Measurements from ENCODE around the gene ZBTB7C.

DNA sequence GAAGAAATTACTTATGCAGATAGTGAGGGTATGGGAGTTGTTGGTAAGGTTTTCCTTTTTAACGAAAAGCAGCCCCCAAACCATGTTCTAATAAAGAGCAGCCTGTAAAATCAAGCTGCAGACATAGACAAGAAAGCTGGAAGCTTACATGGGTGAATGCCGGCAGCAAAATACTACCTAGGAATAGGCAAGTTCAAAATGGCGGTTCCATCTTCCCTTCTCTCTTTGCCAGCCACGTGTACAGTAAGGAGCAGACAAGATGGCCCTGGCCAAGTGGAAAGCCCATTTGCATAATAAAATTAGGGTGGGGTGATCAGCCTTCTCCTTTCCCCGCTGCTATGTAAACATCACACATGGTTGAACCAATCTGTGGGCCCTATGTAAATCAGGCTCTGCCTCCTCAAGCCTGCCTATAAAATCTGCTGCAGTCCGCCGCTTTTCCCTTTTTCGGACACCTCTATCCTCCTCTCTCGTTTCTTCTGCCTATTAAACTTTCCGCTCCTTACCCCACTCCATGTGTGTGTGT is 155.0 kb downstream of the ZBTB7C start:
- TF ChIP-seq, protein P1, sequence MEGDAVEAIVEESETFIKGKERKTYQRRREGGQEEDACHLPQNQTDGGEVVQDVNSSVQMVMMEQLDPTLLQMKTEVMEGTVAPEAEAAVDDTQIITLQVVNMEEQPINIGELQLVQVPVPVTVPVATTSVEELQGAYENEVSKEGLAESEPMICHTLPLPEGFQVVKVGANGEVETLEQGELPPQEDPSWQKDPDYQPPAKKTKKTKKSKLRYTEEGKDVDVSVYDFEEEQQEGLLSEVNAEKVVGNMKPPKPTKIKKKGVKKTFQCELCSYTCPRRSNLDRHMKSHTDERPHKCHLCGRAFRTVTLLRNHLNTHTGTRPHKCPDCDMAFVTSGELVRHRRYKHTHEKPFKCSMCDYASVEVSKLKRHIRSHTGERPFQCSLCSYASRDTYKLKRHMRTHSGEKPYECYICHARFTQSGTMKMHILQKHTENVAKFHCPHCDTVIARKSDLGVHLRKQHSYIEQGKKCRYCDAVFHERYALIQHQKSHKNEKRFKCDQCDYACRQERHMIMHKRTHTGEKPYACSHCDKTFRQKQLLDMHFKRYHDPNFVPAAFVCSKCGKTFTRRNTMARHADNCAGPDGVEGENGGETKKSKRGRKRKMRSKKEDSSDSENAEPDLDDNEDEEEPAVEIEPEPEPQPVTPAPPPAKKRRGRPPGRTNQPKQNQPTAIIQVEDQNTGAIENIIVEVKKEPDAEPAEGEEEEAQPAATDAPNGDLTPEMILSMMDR (conservative IDR thresholded peaks at IDR 0.05; ENCODE audit: low read depth, low read length): no peak
- TF ChIP-seq MAFK (IDR thresholded peaks at IDR 0.05; ENCODE audit: low read depth, low read length) (no peak), POLR2A (IDR thresholded peaks at IDR 0.05; ENCODE audit: low read depth, low read length) (no peak), MAZ (IDR thresholded peaks at IDR 0.05; ENCODE audit: borderline replicate concordance, low read depth, low read length) (no peak), NFE2L2 (IDR thresholded peaks at IDR 0.05; ENCODE audit: low read depth, low read length) (no peak), MXI1 (IDR thresholded peaks at IDR 0.05; ENCODE audit: borderline replicate concordance, low read depth, low read length) (no peak), CEBPB (IDR thresholded peaks at IDR 0.05; ENCODE audit: low read depth, low read length) (no peak)
- TF ChIP-seq, protein P2, sequence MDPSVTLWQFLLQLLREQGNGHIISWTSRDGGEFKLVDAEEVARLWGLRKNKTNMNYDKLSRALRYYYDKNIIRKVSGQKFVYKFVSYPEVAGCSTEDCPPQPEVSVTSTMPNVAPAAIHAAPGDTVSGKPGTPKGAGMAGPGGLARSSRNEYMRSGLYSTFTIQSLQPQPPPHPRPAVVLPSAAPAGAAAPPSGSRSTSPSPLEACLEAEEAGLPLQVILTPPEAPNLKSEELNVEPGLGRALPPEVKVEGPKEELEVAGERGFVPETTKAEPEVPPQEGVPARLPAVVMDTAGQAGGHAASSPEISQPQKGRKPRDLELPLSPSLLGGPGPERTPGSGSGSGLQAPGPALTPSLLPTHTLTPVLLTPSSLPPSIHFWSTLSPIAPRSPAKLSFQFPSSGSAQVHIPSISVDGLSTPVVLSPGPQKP (IDR thresholded peaks at IDR 0.05; ENCODE audit: borderline replicate concordance, low read depth, low read length): no peak
- TF ChIP-seq, protein P3, sequence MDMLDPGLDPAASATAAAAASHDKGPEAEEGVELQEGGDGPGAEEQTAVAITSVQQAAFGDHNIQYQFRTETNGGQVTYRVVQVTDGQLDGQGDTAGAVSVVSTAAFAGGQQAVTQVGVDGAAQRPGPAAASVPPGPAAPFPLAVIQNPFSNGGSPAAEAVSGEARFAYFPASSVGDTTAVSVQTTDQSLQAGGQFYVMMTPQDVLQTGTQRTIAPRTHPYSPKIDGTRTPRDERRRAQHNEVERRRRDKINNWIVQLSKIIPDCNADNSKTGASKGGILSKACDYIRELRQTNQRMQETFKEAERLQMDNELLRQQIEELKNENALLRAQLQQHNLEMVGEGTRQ (IDR thresholded peaks at IDR 0.05; ENCODE audit: low read depth, low read length): no peak
